Parathyroid adenoma (tissue), 2 donors: ENCODE measurements around the gene GGT6.
"Not testable (repeated sequence)": the region's sequence is repeated elsewhere in the genome, so short reads cannot be mapped to it uniquely, and the experiment has no call there.

ENCODE experiments used
- H2AFZ ChIP-seq: fragments of 300-600 bp; sonication (generic); one replicate; pipeline ENCODE4 v1.7.0; 2017; ENCODE audit warnings: antibody characterized with exemption, mild to moderate bottlenecking
- H3K27ac ChIP-seq: fragments of 300-600 bp; sonication (generic); one replicate; pipeline ENCODE4 v1.7.0; 2017
- H3K27me3 ChIP-seq: fragments of 300-600 bp; sonication (generic); one replicate; pipeline ENCODE4 v1.7.0; 2017; ENCODE audit warnings: low read length; ENCODE audit not compliant: control insufficient read depth, insufficient read depth
- H3K36me3 ChIP-seq: fragments of 300-600 bp; sonication (generic); one replicate; pipeline ENCODE4 v1.7.0; 2017; ENCODE audit warnings: low read length; ENCODE audit not compliant: control insufficient read depth, insufficient read depth
- H3K4me1 ChIP-seq: fragments of 300-600 bp; sonication (generic); one replicate; pipeline ENCODE4 v1.7.0; 2017; ENCODE audit warnings: control low read depth
- H3K4me2 ChIP-seq: fragments of 300-600 bp; sonication (generic); one replicate; pipeline ENCODE4 v1.7.0; 2017; ENCODE audit warnings: low read length
- H3K4me3 ChIP-seq: fragments of 300-600 bp; sonication (generic); one replicate; pipeline ENCODE4 v1.7.0; 2017; ENCODE audit warnings: low read depth, low read length
- H3K79me2 ChIP-seq: fragments of 300-600 bp; sonication (generic); one replicate; pipeline ENCODE4 v1.7.0; 2017; ENCODE audit warnings: control low read depth
- H3K9ac ChIP-seq: fragments of 300-600 bp; sonication (generic); one replicate; pipeline ENCODE4 v1.7.0; 2017; ENCODE audit warnings: mild to moderate bottlenecking
- H3K9me3 ChIP-seq: fragments of 300-600 bp; sonication (generic); one replicate; pipeline ENCODE4 v1.7.0; 2017; ENCODE audit warnings: low read length; ENCODE audit not compliant: control insufficient read depth
- TF ChIP-seq, protein P1 (sequence below): fragments of 300-600 bp; sonication (generic); IDR thresholded peaks from one replicate; pipeline ENCODE4 v1.7.0; 2017; ENCODE audit warnings: antibody characterized with exemption, mild to moderate bottlenecking
- donor health status: primary hyperparathyroidism.

The GGT6 gene

DNA sequence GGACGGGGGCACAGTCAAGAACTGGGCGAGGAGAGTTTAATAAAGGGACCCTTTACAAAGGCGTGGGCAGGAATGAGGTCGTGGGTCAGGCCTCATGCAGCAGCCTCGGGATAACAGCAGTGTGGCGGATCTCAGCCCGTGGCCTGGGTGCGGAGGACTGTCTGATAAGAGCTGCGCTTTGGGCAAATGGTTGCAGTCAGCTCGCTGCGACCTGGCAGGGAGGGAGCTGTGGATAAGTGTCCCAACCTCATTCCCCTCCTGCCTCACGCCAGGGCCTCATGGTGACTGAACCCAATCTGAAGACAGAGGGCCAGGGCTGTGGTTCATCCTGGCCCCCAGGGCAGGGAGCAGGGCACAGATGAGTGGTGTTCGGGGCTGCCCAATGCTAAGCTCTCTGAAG is 37.6 kb upstream of the GGT6 start:
- Histone ChIP-seq H3K9ac (no peak overlapping the region), H3K36me3 (no peaks in the 10 kb centered on the region), H3K4me1 (peaks cover 6% of the 10 kb centered on the region), H3K4me2 (no peak overlapping the region), H3K27ac (no peak overlapping the region), H3K9me3 (no peaks in the 10 kb centered on the region), H3K4me3 (no peak overlapping the region), H3K79me2 (no peaks in the 10 kb centered on the region), H3K27me3 (no peaks in the 10 kb centered on the region), H2AFZ (no peak overlapping the region)
- TF ChIP-seq, protein P1, sequence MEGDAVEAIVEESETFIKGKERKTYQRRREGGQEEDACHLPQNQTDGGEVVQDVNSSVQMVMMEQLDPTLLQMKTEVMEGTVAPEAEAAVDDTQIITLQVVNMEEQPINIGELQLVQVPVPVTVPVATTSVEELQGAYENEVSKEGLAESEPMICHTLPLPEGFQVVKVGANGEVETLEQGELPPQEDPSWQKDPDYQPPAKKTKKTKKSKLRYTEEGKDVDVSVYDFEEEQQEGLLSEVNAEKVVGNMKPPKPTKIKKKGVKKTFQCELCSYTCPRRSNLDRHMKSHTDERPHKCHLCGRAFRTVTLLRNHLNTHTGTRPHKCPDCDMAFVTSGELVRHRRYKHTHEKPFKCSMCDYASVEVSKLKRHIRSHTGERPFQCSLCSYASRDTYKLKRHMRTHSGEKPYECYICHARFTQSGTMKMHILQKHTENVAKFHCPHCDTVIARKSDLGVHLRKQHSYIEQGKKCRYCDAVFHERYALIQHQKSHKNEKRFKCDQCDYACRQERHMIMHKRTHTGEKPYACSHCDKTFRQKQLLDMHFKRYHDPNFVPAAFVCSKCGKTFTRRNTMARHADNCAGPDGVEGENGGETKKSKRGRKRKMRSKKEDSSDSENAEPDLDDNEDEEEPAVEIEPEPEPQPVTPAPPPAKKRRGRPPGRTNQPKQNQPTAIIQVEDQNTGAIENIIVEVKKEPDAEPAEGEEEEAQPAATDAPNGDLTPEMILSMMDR: no peak

DNA sequence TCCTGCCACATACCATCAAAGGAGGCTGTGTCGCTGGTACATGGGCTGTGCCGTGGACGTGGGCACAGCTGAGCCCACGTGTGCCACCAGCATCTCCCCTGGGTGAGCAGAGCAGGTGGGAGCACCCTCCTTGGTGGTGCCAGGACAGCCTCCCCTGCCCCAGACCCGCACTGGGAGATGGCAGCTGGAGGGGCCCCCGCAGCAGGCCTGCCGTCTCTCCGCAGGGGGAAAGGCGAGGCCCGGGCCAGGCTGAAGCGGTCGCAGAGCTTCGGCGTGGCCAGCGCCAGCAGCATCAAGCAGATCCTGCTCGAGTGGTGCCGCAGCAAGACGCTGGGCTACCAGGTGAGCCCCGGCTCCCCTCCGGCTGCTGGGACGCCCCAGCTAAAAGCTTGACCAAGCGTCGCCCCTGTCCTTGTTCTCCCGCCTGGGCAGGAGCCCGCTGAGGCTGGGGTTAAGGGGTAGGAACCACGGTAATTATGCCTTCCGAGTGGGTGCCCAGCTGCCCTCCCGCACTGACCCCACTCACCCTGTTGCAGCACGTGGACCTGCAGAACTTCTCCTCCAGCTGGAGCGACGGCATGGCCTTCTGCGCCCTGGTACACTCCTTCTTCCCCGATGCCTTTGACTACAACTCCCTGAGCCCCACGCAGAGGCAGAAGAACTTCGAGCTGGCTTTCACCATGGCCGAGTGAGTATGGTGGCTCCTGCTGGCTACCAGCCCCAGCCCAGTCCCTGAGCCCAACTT is 36.4 kb upstream of the GGT6 start:
- no peak overlapping the region for H2AFZ ChIP-seq
- no peak overlapping the region for H3K4me3 ChIP-seq
- peaks cover 6% of the 10 kb centered on the region for H3K4me1 ChIP-seq
- no peaks in the 10 kb centered on the region for H3K27me3 ChIP-seq
- H3K36me3 ChIP-seq: no peaks in the 10 kb centered on the region
- no peak overlapping the region for H3K9ac ChIP-seq
- H3K9me3 ChIP-seq: no peaks in the 10 kb centered on the region
- no peaks in the 10 kb centered on the region for H3K79me2 ChIP-seq
- TF ChIP-seq, protein P1: no peak
- no peak overlapping the region for H3K4me2 ChIP-seq
- H3K27ac ChIP-seq: no peak overlapping the region

- not testable (repeated sequence) for H3K9me3 ChIP-seq, H3K9ac ChIP-seq, H3K27me3 ChIP-seq, H3K4me1 ChIP-seq, H3K27ac ChIP-seq, H3K79me2 ChIP-seq, H3K36me3 ChIP-seq, H3K4me3 ChIP-seq, H3K4me2 ChIP-seq
- H2AFZ ChIP-seq: peak overlapping the region; percentile 88
These were observed 35.4 kb upstream of the GGT6 start for GRCh38 chr17:4595685-4596342.

DNA sequence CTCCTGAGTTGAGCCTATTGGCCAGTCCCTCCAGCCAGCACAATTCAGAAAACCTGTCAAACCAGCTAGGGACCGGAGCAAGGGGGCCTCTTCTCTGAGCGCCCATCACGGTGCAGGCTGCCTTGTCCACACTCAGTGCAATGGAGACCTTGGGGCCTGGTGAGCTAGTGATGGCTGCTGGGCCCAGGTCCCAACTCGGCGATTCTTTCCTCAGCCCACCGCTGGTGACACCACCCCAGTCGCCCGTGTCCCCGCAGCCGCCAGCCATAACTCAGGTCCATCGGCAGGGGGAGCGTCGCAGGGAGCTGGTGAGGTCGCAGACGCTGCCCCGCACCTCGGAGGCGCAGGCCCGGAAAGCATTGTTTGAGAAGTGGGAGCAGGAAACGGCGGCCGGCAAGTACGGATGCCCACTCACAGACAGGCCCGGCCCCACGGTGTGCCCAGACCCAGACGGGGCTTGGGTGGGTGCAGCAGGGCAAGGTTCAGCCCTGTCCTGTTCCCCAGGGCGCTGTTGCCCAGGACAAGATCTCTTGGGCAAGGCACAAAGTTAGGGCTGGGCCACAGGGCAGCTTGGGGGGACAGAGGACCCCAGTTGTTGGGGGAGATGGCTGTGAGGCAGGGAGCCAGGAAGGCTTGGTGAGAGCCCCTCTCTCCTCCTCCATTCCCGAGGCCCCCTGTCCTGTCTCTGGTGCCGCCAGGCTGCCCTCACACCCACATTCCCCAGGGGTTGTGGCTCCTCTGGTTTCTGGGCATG is 34.7 kb upstream of the GGT6 start:
- H3K27ac ChIP-seq: no peak overlapping the region

GRCh38 chr17:4594406-4594805 is 34.0 kb upstream of the GGT6 start:
- TF ChIP-seq, protein P1: no peak
- H3K9ac ChIP-seq: no peak overlapping the region
- H3K4me2 ChIP-seq: no peak overlapping the region
- no peaks in the 10 kb centered on the region for H3K27me3 ChIP-seq
- no peak overlapping the region for H3K27ac ChIP-seq
- H3K36me3 ChIP-seq: no peaks in the 10 kb centered on the region
- H3K79me2 ChIP-seq: no peaks in the 10 kb centered on the region
- peak overlapping the region; percentile 88 for H2AFZ ChIP-seq
- peaks cover 6% of the 10 kb centered on the region for H3K4me1 ChIP-seq
- H3K9me3 ChIP-seq: no peaks in the 10 kb centered on the region
- no peak overlapping the region for H3K4me3 ChIP-seq

More for the DNA sequence above, 34.7 kb upstream of the GGT6 start:
- Histone ChIP-seq H3K79me2 (no peaks in the 10 kb centered on the region), H2AFZ (peak overlapping the region; percentile 88), H3K27me3 (no peaks in the 10 kb centered on the region), H3K4me3 (no peak overlapping the region), H3K9me3 (no peaks in the 10 kb centered on the region), H3K4me2 (no peak overlapping the region), H3K4me1 (peaks cover 6% of the 10 kb centered on the region), H3K9ac (no peak overlapping the region), H3K36me3 (no peaks in the 10 kb centered on the region)
- TF ChIP-seq, protein P1: peak; percentile 63
